Measurements from ENCODE around the gene SNX14. TPM values are rescaled to one million over a fixed set of nuclear protein-coding genes. Genes with fewer than 3 reads are reported as not detected.

SNX14 gene
- total and polyA plus RNA-seq, 12 donors, result 60.0 to 192 (median 86.4) TPM

GRCh38 chr6:85576476-85576875, 17.2 kb downstream of the SNX14 start:
- Histone ChIP-seq H3K9me3 (replicated peaks in 1 of 3) (peaks cover 0 to 4% (median 0%) of the 10 kb centered on the region in 3 donors), H3K27me3 (no peaks in the 10 kb centered on the region), H3K36me3 (replicated peaks in 1 of 2) (no peaks in the 10 kb centered on the region), H3K27ac (no peak overlapping the region), H3K4me1 (replicated peaks in 1 of 2) (peaks cover 6 to 38% of the 10 kb centered on the region in 2 donors), H3K4me3 (no peak overlapping the region)
- TF ChIP-seq CTCF (IDR thresholded peaks at IDR 0.05) (no peak), POLR2A (IDR thresholded peaks at IDR 0.05) (no peak)
- intact Hi-C loops (cut with DNase I), result no loop called here
- 74 to 90% (median 83%) methylated on average over 2 of the region's 2 CpGs for WGBS, 4 donors
- no peak for DNase-seq

- TF ChIP-seq POLR2A (IDR thresholded peaks at IDR 0.05), result no peak
- no peak for TF ChIP-seq CTCF (IDR thresholded peaks at IDR 0.05)
- no peak for DNase-seq
These were observed 18.6 kb downstream of the SNX14 start for GRCh38 chr6:85574932-85575598.

GRCh38 chr6:85569323-85569722, 24.3 kb downstream of the SNX14 start:
- Histone ChIP-seq H3K9me3 (replicated peaks in 1 of 3) (no peaks in the 10 kb centered on the region), H3K4me3 (no peak overlapping the region), H3K36me3 (replicated peaks in 1 of 2) (peaks cover 0 to 2% of the 10 kb centered on the region in 2 donors), H3K4me1 (replicated peaks in 1 of 2) (no peaks in the 10 kb centered on the region), H3K27ac (no peak overlapping the region), H3K27me3 (no peaks in the 10 kb centered on the region)
- no peak for DNase-seq
- TF ChIP-seq CTCF (IDR thresholded peaks at IDR 0.05) (no peak), POLR2A (IDR thresholded peaks at IDR 0.05) (no peak)
- intact Hi-C loops (cut with DNase I), result no loop called here

More at GRCh38 chr6:85574932-85575598, 18.6 kb downstream of the SNX14 start:
- intact Hi-C loops (cut with DNase I), result no loop called here
- no peaks in the 10 kb centered on the region for H3K27me3 ChIP-seq
- no peaks in the 10 kb centered on the region for H3K36me3 ChIP-seq (replicated peaks in 1 of 2)
- no peak overlapping the region for H3K27ac ChIP-seq
- H3K4me1 ChIP-seq (replicated peaks in 1 of 2), result peaks cover 6 to 26% of the 10 kb centered on the region in 2 donors
- H3K9me3 ChIP-seq (replicated peaks in 1 of 3), result no peaks in the 10 kb centered on the region
- H3K4me3 ChIP-seq, result no peak overlapping the region

- no peak for DNase-seq
- H3K9me3 ChIP-seq (replicated peaks in 1 of 3), result no peaks in the 10 kb centered on the region
- WGBS, 4 donors, result 89 to 95% (median 90%) methylated on average over 6 of the region's 6 CpGs
- peaks cover 0 to 4% of the 10 kb centered on the region in 2 donors for H3K36me3 ChIP-seq (replicated peaks in 1 of 2)
- H3K4me3 ChIP-seq, result no peak overlapping the region
- intact Hi-C loops (cut with DNase I), result no loop called here
- no peaks in the 10 kb centered on the region for H3K27me3 ChIP-seq
- H3K4me1 ChIP-seq (replicated peaks in 1 of 2), result no peaks in the 10 kb centered on the region
- TF ChIP-seq POLR2A (IDR thresholded peaks at IDR 0.05), result no peak
- TF ChIP-seq CTCF (IDR thresholded peaks at IDR 0.05), result no peak
- H3K27ac ChIP-seq, result no peak overlapping the region
These were observed 25.2 kb downstream of the SNX14 start for GRCh38 chr6:85568411-85568810.
